Thymus (tissue), 11 donors: Measurements from ENCODE around the gene EEF1AKMT1. TPM values are rescaled to one million over a fixed set of nuclear protein-coding genes. Genes with fewer than 3 reads are reported as not detected.

Experiments
- DNase-seq, 9 donors: peaks; one replicate each; pipeline ENCODE4 v3.0.0-alpha.2; 2013; ENCODE audit warnings: low spot score in 9 of 9, low read depth in 6 of 9, missing footprints in 1 of 9
- H3K27ac ChIP-seq, 2 donors: one replicate each; pipeline ENCODE4 v1.5.1; 2013; ENCODE audit warnings: control low read depth in 1 of 2, low read depth in 1 of 2, low read length in 1 of 2, mild to moderate bottlenecking in 1 of 2, moderate library complexity in 1 of 2
- H3K27me3 ChIP-seq, 2 donors: one replicate each; pipeline ENCODE4 v1.5.1; 2013; ENCODE audit warnings: low read length in 1 of 2; ENCODE audit not compliant: control insufficient read depth in 2 of 2, insufficient read depth in 1 of 2
- H3K36me3 ChIP-seq, 2 donors: one replicate each; pipeline ENCODE4 v1.5.1; 2013; ENCODE audit warnings: low read length in 1 of 2, mild to moderate bottlenecking in 1 of 2, moderate library complexity in 1 of 2; ENCODE audit not compliant: control insufficient read depth in 2 of 2, insufficient read depth in 2 of 2
- H3K4me1 ChIP-seq, 2 donors: one replicate each; pipeline ENCODE4 v1.5.1; 2013; ENCODE audit warnings: low read length in 2 of 2; ENCODE audit not compliant: control insufficient read depth in 2 of 2, insufficient read depth in 2 of 2
- H3K4me3 ChIP-seq, 2 donors: one replicate each; pipeline ENCODE4 v1.5.1; 2013; ENCODE audit warnings: low read length in 2 of 2, control low read depth in 1 of 2, mild to moderate bottlenecking in 1 of 2
- H3K9me3 ChIP-seq, 2 donors: one replicate each; pipeline ENCODE4 v1.5.1; 2013; ENCODE audit warnings: low read length in 1 of 2, mild to moderate bottlenecking in 1 of 2; ENCODE audit not compliant: control insufficient read depth in 2 of 2, insufficient read depth in 1 of 2
- WGBS: extraction: QIAGEN DNeasy Blood & Tissue Kit; methylation state at CpG from one replicate; pipeline ENCODE4 v1.1.7; 2013; 5-methylcytosine and 5-hydroxymethylcytosine counted together
- polyA plus RNA-seq: library from polyadenylated mRNA; stranded (reverse); fragments of 200-250 nt; gene quantifications from one replicate; pipeline ENCODE4 v1.2.3, GENCODE V29; 2013
- total RNA-seq: library from RNA; stranded (reverse); fragments of 120-200 nt; gene quantifications from one replicate; pipeline ENCODE4 v1.2.4, GENCODE V29; 2013
- donor health status: healthy.

Gene EEF1AKMT1
- total and polyA plus RNA-seq, 2 donors = 13.4 TPM

- WGBS = 91% methylated on average over 14 of the region's 14 CpGs
- H3K4me1 ChIP-seq = no peaks in the 10 kb centered on the region
- H3K27me3 ChIP-seq = no peaks in the 10 kb centered on the region
- no peak overlapping the region for H3K4me3 ChIP-seq
- H3K9me3 ChIP-seq = no peaks in the 10 kb centered on the region
- H3K36me3 ChIP-seq = peaks cover 0 to 3% of the 10 kb centered on the region in 2 donors
- H3K27ac ChIP-seq = no peak overlapping the region
- DNase-seq = no peak
Measured at GRCh38 chr13:20728579-20729311, 45.0 kb downstream of the EEF1AKMT1 start.

GRCh38 chr13:20727856-20728255 lies 45.9 kb downstream of the EEF1AKMT1 start:
- no peaks in the 10 kb centered on the region for H3K9me3 ChIP-seq
- DNase-seq = no peak
- H3K4me3 ChIP-seq = no peak overlapping the region
- no peaks in the 10 kb centered on the region for H3K4me1 ChIP-seq
- no peak overlapping the region for H3K27ac ChIP-seq
- H3K27me3 ChIP-seq = no peaks in the 10 kb centered on the region
- WGBS = 98% methylated on average over 6 of the region's 6 CpGs
- peaks cover 0 to 3% of the 10 kb centered on the region in 2 donors for H3K36me3 ChIP-seq

GRCh38 chr13:20721454-20722357 lies 52.1 kb downstream of the EEF1AKMT1 start:
- Histone ChIP-seq H3K27me3 (peaks cover 9 to 25% of the 10 kb centered on the region in 2 donors), H3K4me3 (peak overlapping the region; percentile 16 to 51), H3K9me3 (peaks cover 0 to 6% of the 10 kb centered on the region in 2 donors), H3K27ac (no peak overlapping the region), H3K36me3 (no peaks in the 10 kb centered on the region), H3K4me1 (peaks cover 6 to 10% of the 10 kb centered on the region in 2 donors)
- 13% methylated on average over 81 of the region's 81 CpGs for WGBS
- DNase-seq = peak in 4 of 9 donors; percentile 7 to 50 (median 26)

GRCh38 chr13:20721058-20721453 lies 52.7 kb downstream of the EEF1AKMT1 start:
- H3K9me3 ChIP-seq = peaks cover 0 to 6% of the 10 kb centered on the region in 2 donors
- peak overlapping the region in 1 of 2 donors; percentile 16 for H3K4me3 ChIP-seq
- 91% methylated on average over 16 of the region's 16 CpGs for WGBS
- no peak overlapping the region for H3K27ac ChIP-seq
- H3K4me1 ChIP-seq = peaks cover 6 to 12% of the 10 kb centered on the region in 2 donors
- H3K36me3 ChIP-seq = no peaks in the 10 kb centered on the region
- H3K27me3 ChIP-seq = peaks cover 9 to 25% of the 10 kb centered on the region in 2 donors
- DNase-seq = no peak

DNA sequence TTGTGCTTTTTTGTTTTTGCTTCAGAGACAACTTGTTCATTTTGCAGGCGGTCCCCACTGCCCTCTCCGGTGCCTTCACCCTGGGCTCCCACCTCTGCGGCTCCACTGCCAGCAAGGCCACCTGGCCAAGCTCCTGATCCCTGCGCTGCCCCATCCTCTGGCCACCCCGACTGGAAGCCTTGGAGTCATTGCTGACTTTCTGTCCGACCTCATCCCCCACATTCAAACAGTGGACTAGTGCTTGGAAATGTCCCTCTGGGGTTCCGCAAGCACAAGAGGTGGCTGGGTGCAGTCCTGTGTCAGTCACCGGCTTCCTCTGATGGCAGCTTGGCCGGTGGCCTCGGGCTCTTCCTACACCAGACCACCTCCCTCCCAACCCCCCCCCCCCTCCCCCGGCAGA lies 53.3 kb downstream of the EEF1AKMT1 start:
- no peak for DNase-seq
- Histone ChIP-seq H3K4me3 (no peak overlapping the region), H3K36me3 (no peaks in the 10 kb centered on the region), H3K9me3 (peaks cover 0 to 6% of the 10 kb centered on the region in 2 donors), H3K27me3 (peaks cover 9 to 25% of the 10 kb centered on the region in 2 donors), H3K4me1 (peaks cover 6 to 12% of the 10 kb centered on the region in 2 donors), H3K27ac (no peak overlapping the region)
- WGBS = 97% methylated on average over 11 of the region's 11 CpGs

- Histone ChIP-seq H3K4me3 (no peak overlapping the region), H3K4me1 (peaks cover 6 to 12% of the 10 kb centered on the region in 2 donors), H3K9me3 (peaks cover 0 to 6% of the 10 kb centered on the region in 2 donors), H3K36me3 (no peaks in the 10 kb centered on the region), H3K27me3 (peaks cover 9 to 25% of the 10 kb centered on the region in 2 donors), H3K27ac (no peak overlapping the region)
- no peak for DNase-seq
- WGBS = 93% methylated on average over 13 of the region's 13 CpGs
Measured at GRCh38 chr13:20719783-20720182, 54.0 kb downstream of the EEF1AKMT1 start.

GRCh38 chr13:20718958-20719566 lies 54.7 kb downstream of the EEF1AKMT1 start:
- Histone ChIP-seq H3K27me3 (peaks cover 9 to 25% of the 10 kb centered on the region in 2 donors), H3K4me1 (peaks cover 6 to 12% of the 10 kb centered on the region in 2 donors), H3K27ac (no peak overlapping the region), H3K36me3 (no peaks in the 10 kb centered on the region), H3K9me3 (peaks cover 0 to 6% of the 10 kb centered on the region in 2 donors), H3K4me3 (no peak overlapping the region)
- WGBS = 97% methylated on average over 12 of the region's 12 CpGs
- no peak for DNase-seq

- H3K4me3 ChIP-seq = no peak overlapping the region
- WGBS = 97% methylated on average over 44 of the region's 44 CpGs
- peaks cover 6 to 12% of the 10 kb centered on the region in 2 donors for H3K4me1 ChIP-seq
- DNase-seq = no peak
- no peaks in the 10 kb centered on the region for H3K36me3 ChIP-seq
- H3K27ac ChIP-seq = no peak overlapping the region
- peaks cover 0 to 6% of the 10 kb centered on the region in 2 donors for H3K9me3 ChIP-seq
- peaks cover 9 to 27% of the 10 kb centered on the region in 2 donors for H3K27me3 ChIP-seq
Measured at GRCh38 chr13:20717581-20718542, 55.9 kb downstream of the EEF1AKMT1 start.
